Measurements from ENCODE around the gene MMP24. TPM values are rescaled to one million over a fixed set of nuclear protein-coding genes. Genes with fewer than 3 reads are reported as not detected.

Gene MMP24
- total RNA-seq, 2 donors from 2014 or later: 0.96 to 1.7 TPM

DNA sequence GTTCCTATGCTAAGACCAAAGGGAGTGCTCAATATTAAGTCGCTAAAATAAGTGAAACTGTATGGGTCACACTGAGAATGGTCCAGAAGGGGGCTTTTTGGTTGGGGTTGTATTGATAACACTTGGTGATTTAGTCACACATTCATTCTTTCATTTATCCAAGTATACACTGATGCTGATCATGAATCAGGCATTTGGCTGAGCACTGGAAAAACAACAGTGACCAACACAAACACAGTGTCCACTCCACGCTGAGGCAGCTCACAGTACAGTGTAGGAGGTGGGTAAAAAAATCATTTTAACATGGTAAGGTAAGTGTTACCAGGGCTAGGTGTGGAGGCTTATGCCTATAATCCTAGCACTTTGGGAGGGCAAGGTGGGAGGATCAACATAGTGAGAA lies 74.9 kb downstream of the MMP24 start:
- intact Hi-C loops (cut with DNase I): no loop called here
- WGBS: 78% methylated on average over 2 of the region's 2 CpGs

DNA sequence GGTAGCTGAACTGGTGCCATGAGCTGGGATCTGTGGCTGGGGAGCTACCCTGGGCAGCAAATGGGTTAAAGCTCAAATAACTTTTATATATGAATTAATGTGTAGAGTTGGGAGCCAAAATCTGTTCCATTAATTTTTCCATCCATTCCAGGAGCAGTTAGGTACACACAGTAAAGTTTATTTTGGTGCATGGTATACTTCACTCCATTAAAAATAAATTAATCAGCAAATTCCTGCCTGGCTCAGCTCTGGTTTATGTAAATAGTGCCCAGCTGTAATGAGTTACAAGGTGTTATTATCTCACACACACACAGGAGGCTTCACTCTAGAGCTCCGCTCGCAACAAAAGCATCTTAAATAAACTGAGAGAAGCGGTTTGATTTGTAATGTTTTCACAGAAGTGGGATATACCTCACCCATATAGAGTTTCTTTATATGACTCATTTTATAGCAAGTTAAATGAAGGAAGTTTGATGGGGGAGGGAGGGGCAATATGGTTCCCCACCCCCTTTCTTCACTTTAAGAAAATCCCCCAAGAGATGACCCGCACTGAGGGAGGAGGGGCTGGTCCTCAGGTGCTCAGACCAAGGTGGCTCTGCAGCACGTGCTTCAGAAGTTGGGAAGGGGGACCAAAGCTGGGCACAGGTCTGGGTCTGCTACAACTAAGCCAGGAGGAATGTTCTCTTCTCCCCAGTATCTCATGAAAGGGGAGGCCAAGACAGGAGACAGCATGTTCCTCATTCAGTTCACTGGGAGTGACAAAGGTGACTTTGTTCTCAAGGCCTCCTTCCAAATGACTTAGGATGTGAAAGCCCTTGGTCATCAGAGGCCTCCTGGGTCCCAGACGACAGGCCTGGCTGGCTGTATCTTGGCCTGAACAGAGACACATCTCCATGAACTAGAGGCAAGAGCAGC lies 76.2 kb downstream of the MMP24 start:
- Histone ChIP-seq H3K27me3 (replicated peaks; ENCODE audit: insufficient read depth) (no peaks in the 10 kb centered on the region), H3K36me3 (peaks cover 0 to 5% of the 10 kb centered on the region in 2 donors), H3K27ac (peak overlapping the region; percentile 5 to 10), H3K4me1 (replicated peaks) (peaks cover 9% of the 10 kb centered on the region), H3K4me3 (no peak overlapping the region), H3K9me3 (no peaks in the 10 kb centered on the region)
- WGBS: 28% methylated on average over 6 of the region's 6 CpGs
- TF ChIP-seq POLR2A (IDR thresholded peaks at IDR 0.05) (peak; percentile 9), POLR2AphosphoS5 (IDR thresholded peaks at IDR 0.05) (peak; percentile 16), CTCF (IDR thresholded peaks at IDR 0.05) (no peak)
- no peak for DNase-seq (ENCODE audit: low spot score)
- intact Hi-C loops (cut with DNase I): no loop called here

More for the DNA sequence above, 74.9 kb downstream of the MMP24 start:
- no peak for DNase-seq (ENCODE audit: low spot score)
- H3K27me3 ChIP-seq (replicated peaks; ENCODE audit: insufficient read depth): no peaks in the 10 kb centered on the region
- no peaks in the 10 kb centered on the region for H3K4me1 ChIP-seq (replicated peaks)
- no peak overlapping the region for H3K27ac ChIP-seq
- H3K4me3 ChIP-seq: no peak overlapping the region
- no peaks in the 10 kb centered on the region for H3K9me3 ChIP-seq
- no peak for TF ChIP-seq POLR2AphosphoS5 (IDR thresholded peaks at IDR 0.05)
- no peak for TF ChIP-seq CTCF (IDR thresholded peaks at IDR 0.05)
- TF ChIP-seq POLR2A (IDR thresholded peaks at IDR 0.05): no peak
- peaks cover 0 to 3% of the 10 kb centered on the region in 2 donors for H3K36me3 ChIP-seq

DNA sequence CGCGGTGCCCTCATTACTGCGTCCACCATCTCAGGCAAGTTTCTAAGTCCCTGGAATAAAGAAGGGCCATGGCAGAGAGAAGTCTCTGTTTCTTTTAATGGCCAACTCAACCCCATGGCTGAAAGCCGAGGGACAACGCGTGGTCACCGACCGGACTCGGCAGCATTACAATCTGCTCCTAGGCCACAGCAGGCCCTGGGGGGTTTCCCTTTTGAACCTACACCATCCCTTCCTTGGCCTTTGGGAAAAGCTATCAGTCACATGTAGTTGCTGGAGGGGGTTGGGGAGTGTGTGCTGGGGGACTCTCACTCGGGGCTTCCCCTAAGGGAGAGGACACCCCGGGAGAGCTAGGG lies 76.9 kb downstream of the MMP24 start:
- Histone ChIP-seq H3K4me1 (replicated peaks) (peaks cover 13% of the 10 kb centered on the region), H3K27ac (peak overlapping the region in 1 of 2 donors; percentile 5), H3K36me3 (peaks cover 0 to 5% of the 10 kb centered on the region in 2 donors), H3K9me3 (no peaks in the 10 kb centered on the region), H3K27me3 (replicated peaks; ENCODE audit: insufficient read depth) (no peaks in the 10 kb centered on the region), H3K4me3 (no peak overlapping the region)
- no peak for DNase-seq (ENCODE audit: low spot score)
- TF ChIP-seq CTCF (IDR thresholded peaks at IDR 0.05) (no peak), POLR2A (IDR thresholded peaks at IDR 0.05) (no peak)
- intact Hi-C loops (cut with DNase I): no loop called here
- WGBS: 74% methylated on average over 11 of the region's 11 CpGs

GRCh38 chr20:35303735-35304491 lies 77.4 kb downstream of the MMP24 start:
- DNase-seq (ENCODE audit: low spot score): peak; percentile 86
- H3K4me3 ChIP-seq: no peak overlapping the region
- H3K27ac ChIP-seq: peak overlapping the region in 1 of 2 donors; percentile 5
- WGBS: 19% methylated on average over 18 of the region's 18 CpGs
- no peak for TF ChIP-seq POLR2A (IDR thresholded peaks at IDR 0.05)
- peak; percentile 65 for TF ChIP-seq POLR2AphosphoS5 (IDR thresholded peaks at IDR 0.05)
- TF ChIP-seq CTCF (IDR thresholded peaks at IDR 0.05): peak; percentile 86 to 93 (median 88)
- H3K36me3 ChIP-seq: peaks cover 0 to 5% of the 10 kb centered on the region in 2 donors
- peaks cover 13% of the 10 kb centered on the region for H3K4me1 ChIP-seq (replicated peaks)
- no peaks in the 10 kb centered on the region for H3K27me3 ChIP-seq (replicated peaks; ENCODE audit: insufficient read depth)
- intact Hi-C loops (cut with DNase I): loop anchor here (2.0 kb wide), 1 partner anchor 135 kb away; the partner anchor contains the start of gene GDF5
- no peaks in the 10 kb centered on the region for H3K9me3 ChIP-seq

Measured in prostate gland (tissue), 2 donors.